Stimulated activated CD4-positive, alpha-beta T cell treated with anti-CD3 and anti-CD28 coated beads, Interleukin-4, amount 100 ng/mL, for 24 hours (primary cell): ENCODE results near the gene STAB1.
A peak's percentile ranks its signal among the peaks of the same experiment; 100 is the strongest.
"Not testable (repeated sequence)": the region's sequence is repeated elsewhere in the genome, so short reads cannot be mapped to it uniquely, and the experiment has no call there.

Experiments used
- DNase-seq: peaks from one replicate; pipeline ENCODE4 v3.0.0-alpha.2; 2020

The STAB1 gene

DNA sequence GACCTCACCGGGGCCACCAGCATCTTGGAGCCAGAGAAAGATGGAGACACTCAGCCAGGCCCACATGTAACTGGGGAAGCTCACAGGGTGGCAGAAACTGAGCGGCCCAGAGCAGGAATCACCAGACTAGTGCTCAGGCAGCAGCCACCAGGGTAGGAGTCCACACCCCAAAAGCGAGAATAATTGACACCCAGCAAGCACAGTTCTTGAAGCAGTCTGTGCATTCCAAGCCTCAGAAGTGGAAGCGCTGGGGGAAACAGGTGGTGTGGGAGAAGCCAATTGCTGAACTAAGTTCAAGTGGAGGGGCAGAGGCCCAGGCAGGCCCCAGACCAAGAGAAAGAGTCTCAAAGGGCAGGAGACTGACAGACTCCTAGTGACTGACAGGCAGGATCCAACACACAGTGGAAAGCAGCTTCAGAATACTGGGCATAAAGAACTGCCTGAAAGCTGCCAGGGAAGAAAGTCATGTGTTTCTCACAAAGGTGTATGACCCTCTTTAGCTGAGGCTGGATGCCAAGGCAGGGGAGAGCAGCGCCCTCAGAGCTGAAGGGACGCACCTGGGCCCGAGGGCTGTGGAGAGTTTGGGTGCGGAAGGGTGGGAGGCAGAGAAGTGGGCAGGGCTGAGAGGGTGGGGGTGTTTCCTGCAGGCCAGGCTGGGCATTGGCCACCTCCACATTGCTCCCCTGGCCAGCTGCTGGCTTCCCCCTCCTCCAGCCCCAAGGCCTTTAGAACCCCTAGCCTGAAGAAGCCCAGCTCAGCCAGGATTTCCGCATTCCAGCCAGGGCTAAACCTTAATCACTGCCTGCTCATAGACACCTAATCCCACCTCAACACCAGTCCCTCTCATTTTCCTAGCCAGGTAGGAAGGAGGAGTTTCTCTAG, 30.8 kb downstream of the STAB1 start:
- no peak for DNase-seq

DNA sequence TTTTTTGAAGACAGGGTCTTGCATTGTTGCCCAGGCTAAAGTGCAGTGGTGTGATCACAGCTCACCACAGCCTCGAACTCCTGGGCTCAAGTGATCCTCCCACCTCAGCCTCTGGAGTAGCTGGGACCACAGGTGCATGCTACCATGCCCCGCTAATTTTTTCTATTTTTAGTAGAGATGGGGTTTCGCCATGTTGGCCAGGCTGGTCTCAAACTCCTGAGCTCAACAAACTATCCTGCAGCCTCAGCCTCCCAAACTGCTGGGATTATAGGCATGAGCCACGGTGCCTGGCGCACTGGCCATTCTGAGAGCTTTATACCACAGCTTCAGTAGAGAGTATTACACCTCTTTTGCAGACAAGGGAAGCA, 31.5 kb downstream of the STAB1 start:
- not testable (repeated sequence) for DNase-seq

DNA sequence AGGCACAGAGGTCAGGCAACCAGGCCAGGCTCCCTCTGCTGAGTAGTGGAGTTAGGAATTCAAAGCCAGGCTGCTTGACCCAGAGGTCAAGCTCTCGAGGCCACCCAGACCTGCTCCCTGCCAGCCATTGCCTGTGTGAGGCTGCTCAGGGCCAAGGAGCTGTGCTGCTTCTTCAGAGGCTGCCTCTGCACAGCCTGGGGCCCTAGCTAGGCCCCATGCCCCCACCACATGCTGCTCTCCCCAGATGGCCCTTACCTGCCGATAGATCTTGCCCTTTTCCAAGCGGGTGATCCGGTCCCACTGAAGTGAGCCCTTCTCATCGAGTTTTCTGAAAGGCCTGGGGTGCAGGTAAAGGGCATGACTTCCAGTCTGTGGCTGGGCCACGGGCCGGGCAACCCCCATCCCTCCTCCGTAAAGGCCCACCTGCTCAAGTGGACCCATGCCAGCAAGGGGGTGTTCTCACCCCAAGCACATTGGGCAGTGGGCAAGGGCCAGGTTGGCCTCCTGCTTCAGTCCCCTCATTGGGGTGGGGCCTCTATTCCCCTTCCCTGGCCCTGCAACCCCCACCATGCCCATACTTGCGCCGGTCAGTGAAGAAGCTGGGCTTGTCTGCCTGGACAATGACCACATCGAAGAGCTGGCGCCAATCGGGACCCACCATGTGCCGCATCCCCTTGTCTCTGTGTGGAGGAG, 32.0 kb downstream of the STAB1 start:
- DNase-seq = no peak

DNA sequence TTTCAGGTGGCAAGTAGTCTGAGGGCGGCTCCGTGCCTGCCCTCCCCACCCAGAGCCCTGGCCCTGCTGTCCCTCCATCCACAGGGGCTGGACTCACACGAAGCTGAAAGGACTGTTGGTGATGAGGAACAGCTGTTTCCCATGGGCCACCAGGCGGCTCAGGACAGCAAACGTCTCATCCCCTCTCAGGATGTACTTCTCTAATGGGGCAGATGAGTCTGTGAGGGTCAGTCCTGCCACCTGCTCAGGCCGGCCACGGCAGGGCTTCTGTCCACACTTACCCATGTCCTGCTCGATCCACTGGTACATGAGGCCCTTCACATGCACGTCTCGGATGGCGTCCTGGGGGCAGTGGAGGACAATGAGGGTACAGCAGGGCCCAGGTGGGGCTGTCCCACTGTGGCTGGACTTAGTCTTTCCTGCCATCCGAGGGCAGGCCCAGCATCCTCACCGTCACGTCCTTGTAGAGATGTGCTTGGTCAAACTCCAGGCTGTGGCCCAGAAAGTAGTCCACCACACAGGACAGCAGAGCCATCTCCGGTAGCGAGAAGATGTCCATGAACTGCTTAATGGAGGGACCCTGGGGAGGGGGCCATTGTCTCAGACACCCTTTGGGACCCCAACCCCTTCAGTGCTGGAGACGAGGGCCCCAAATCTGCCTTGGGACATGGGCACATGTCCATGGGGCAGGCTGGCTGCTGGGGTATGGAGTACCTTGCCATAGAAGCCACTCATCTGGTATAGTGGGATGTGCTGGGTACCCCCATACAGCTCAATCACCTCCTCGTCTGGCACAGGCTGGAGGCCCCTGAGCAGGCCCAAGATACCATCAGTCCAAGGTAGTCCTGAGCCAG, 32.8 kb downstream of the STAB1 start:
- DNase-seq = no peak

DNA sequence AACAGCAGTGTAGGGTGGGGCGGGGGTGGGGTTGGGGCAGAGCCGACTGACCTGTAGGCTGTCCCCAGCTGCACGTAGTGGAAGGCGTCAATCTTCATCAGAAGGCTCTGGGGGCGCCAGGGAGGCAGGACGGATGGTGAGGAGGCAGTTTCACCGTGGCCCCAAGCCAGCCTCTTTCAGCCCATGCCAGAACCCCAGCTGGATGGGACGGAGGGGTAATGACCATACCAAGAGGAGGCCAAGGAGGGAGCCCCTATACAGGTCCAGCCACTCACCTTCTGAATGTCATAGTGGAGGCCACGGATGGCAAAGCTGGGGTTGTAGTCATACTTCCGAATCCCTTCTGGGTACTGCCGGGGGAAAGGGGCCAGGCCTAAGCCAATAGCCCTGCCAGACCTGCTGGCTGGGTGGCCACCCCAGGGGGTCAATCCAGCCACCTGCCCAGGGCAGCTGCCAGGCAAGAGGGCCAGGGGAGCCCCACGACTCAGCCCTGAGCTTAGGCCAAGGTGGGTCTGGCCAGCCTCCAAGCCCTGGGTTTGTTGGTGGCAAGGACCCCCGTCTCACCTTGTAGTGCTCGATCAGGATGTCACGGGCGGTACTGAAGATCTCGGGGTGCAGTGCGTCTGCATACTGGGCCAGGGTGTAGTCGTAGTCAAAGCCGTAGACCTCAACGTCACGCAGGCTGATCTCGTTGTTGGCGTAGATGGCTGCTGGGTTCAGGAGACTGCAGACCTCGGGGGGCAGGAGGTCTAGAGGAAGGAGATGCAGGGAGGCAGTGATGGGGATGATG, 33.6 kb downstream of the STAB1 start:
- no peak for DNase-seq

DNA sequence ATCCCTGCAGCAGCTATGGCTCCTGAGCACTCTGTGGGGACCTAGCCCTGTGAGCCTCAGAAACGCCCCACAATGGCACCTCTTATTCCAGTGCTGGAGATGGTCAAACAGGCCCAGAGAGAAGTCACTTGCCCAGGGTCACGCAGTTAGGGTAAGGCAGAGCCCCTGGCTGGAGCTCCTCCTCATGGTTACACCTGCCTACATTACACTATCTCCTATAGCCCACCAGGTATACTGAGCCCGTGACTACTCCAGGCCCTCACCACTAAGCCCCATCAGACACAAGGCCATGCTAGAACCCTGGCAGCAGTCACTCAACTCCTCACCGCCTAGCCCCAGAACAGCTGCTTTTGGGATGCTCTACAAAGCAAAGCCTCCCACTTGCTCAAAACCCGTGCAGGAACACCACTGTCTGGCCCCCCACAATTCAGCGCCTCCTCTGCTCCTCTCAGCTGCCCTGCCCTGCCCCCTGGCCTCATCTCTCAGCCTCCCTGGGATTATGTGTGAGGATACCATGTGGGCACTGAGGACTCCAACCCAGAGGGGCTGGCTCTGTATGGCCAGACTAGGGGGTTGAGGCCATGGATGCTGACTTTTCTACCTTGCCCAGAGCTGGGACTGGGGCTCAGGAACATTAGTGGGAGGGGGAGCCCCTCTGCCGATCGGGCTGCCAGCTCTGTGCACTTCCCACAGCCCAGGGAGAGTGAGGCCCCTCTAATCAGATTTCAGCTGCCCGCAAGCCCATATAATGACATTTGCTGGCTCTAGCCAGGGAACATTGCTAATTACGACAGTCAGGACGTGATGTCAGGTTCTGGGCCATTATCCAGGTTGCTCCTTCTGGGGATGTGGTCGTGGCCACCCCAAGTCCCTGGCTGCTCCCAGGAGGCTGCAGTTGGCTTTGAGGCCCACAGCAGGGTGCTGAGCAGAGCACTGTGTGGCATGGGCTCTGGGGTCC, 34.5 kb downstream of the STAB1 start:
- DNase-seq = no peak

DNA sequence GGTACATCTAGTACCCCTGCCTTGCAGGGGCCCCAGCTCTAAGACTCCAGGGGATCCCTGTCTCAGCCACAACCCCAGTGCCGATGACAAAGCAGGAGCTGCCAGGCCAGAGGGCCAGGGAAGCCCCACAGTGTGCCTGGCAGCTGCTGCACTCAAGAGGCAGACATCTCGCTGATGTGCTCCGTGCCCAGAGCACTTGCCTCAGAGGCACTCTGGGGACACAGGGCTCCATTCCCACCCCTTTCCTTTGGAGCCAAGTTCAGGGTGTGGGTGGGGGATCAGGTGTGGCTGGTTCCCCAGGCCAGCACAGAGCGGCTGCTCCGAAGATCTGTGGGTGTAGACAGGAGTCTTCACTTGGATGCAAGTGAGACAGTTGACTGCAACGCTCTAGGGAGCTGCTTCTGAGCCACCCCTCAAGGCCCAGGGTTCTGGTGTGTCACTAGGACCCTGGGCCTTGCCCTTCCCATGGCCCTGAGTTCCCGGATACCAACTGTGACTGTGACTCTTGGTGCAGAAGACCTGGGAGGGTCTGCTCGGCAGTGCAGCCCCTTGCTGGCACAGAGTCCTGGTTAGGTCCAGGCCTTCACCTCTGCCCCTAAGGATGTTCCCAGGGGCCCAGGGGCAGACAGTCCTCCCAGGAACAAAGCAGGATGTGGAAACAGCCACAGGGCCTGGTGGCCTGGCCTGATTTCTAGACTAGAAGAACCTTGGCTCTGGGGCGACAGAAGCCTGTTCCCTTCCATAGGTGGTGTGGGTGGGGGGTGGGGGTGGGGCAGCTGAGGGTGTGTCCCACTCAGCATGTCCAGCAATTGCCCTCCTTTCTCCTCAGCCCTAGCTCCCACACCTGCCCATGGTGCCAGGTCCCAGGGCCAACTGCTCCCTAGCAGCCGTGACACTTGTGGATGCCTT, 36.0 kb downstream of the STAB1 start:
- no peak for DNase-seq

DNA sequence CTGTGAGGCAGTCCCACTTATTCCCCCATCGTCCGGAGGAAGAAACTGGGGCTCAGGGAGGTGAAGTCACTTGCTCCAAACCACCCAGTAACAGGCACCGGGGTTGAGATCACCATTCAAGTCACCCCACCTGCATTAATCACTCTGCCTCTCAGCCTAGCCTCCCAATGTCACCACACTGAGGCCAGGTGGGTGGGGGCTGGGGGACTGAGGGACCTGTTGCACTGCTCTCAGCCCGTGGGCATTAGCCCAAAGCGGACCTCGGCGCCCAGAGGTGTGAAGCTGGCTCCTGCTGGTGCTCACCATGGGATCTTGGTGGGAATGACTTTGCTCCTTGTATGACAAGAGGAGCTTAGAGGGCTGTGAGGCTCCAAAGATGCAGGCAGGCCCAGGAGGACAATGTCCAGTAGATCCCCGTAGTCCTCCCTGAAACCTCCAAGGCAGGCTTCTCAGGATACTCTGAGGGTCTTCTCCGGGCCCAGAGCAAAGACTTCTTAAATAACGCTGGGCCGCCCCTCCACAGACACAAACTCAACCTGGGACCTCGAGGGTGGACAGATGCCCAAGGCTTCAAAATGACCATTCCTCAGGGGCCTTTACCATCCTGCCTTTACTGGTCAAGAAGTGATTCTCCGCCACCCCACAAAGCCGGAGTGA, 36.9 kb downstream of the STAB1 start:
- DNase-seq = no peak

DNA sequence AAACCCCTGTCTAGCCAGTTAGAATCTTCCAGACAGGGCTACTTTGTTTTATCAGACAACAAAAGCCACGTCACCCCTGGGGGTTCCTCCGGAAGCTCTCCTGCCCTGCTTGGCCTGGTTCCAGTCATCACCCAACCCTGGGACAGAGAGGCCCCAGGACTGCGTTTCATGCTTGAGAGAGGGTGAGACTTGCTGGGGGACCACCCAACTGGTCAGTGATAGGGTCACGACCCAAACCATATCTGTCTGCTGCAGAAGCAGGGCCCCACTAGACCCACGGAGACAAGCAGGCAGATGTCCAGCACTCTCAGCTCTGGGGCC, 37.3 kb downstream of the STAB1 start:
- DNase-seq = no peak

DNA sequence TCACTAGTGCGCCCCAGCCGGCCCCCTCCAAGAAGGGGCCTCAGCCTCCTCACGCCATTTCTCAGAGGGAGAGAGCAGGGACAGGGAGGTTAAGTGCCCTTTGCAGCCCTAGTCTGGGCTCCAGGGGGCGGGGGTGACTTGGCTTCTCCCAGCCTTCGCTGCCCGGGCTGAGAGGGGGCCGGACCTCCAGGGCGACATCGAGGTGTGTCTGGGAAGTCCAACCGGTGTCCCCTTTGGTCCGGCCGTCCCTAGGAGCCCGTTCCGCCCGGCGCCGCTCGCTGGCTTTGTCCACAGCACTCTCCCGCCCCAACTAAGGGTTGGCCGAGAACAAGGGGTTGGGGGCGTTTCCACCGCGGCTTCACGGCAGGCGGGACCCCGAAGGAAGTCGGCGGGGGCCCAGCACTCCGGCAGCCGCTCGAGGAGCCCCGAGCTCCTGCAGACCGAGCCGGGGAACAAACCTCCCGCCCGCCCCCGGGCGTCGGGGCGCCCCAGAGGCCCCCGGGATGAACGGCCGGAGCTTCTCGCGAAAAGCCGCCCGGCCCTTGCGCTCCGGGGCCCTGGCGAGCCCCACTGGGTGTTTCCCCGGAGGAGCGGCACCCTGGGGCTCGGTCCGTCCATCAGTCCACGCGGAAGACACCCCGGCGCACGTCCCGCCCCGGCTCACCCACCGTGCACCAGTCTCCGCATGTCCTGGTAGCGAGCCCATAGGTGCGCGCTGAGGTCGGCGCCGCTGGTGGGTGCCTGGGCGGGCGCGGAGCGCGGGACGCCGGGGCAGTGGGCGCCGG, 37.9 kb downstream of the STAB1 start:
- peak; percentile 24 for DNase-seq

DNA sequence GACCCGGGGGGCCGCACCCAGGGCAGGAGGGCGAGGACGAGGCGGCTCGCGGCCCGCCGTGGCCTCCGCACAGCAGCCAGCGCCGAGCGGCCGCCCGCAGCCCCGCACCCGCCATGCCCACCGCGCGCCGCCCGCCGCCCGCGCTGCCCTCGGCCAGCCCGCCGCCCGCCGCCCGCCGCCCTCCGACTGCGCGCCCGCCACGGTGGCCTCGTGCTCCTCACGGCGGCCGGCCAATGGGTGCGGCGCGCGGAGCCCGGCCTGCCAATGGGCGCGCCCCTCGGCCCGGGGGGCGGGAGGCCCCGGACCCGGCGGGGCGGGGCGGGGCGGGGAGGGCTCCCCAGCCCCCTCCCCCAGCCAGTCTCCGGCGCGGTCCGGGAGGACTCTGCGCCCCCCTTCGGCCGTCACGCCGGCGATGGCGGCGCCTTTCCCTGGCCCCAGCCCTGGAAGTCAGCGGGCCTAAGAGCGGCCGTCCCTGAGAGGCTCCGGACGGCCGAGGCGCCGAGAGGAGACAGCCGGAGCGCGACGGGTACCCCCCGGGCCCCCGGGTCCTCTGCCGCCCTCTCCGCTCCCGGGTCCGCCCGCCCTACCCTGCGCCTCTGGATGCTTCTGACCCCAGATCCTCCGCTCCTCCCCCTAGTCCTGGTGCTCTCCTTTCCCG, 38.6 kb downstream of the STAB1 start, which contains the start of gene NT5DC2:
TSS of gene NT5DC2 (minus strand) at position 235 of the 658 bp plus-strand sequence. CDS start at position 115, 120 bp downstream.
- peak; percentile 59 for DNase-seq

DNA sequence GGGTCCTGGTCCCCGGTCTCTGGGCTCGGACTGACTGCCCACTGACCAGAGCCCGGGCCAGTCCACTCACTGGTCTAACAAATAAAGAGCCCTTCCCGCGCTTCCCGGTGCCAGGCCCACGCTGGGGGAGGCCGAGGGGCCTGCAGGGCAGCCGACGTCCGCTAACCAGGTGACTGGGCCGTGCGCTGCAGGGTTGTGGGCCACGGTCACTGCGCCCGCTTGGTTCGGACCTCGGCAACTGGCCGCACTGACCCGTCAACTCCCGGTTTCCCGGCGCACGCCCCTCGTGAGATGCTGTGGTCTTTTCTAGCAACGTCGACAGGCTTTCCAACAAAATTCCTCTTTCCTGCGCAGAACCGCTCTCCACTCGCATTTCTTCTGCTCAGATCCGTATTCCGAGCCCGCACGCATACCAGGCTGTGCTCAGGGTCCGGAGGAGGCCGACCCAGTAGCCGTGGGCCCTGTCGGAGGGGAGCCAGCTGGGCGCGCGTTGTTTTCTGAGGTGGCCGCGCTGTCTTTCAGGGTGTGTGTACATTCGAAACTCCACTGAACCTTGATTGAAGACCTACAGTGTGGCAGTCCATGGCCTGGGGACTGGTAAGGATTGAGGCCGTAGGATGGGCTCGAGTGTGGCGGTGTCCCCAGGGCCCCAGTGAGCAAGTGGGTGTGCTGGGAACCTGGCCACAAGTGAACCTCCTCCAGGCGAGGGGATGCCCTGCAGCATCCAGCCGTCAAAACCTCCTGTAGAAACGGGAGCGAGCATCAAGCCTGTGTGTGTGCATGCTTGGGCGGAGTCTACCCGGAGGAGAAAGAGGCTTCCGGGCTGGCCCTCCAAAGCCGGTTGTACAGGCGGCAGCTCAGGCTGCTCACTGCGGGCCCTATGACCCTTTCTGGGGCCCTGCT, 39.4 kb downstream of the STAB1 start:
- no peak for DNase-seq

DNA sequence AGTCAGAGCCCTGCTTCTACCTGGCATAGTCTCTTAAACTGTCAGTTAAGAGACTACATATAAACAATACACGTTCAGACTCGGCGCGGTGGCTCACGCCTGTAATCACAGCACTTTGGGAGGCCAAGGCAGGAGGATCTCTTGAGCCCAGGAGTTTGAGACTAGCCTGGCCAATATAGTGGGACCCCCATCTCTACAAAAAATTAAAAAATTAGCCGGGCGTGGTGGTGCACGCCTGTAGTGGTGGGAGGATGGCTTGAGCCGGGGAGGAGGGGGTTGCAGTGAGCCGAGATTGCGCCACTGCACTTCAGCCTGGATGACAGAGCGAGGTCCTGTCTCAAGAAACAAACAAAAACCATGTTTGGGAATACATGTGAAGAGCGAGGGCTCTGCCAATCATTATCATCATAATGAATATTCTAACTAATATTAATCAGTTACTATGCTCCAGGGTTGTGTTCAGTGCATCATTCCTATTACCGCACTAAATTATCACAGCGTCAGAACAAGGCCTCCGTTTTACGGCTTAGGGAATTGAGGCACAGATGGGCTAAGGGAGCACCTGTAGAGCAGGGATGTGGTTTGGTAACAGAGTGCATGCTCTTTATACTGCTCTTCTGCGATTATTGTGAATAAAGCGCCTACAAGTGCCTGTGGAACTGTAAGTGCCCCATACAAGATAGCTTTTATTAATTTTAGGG, 40.4 kb downstream of the STAB1 start:
- no peak for DNase-seq

DNA sequence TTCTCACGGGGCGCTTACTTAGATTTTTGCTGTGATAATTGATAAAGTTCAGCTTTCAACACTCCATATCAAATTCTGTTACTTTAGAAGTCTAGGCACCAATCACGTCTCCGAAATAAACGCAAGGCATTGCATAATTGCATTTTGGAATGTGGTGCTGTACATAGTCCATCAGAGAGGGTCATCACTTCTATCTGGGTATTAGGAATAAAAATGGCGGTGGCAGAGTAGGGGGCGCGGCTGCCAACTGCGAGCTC, 40.9 kb downstream of the STAB1 start:
- DNase-seq = no peak

DNA sequence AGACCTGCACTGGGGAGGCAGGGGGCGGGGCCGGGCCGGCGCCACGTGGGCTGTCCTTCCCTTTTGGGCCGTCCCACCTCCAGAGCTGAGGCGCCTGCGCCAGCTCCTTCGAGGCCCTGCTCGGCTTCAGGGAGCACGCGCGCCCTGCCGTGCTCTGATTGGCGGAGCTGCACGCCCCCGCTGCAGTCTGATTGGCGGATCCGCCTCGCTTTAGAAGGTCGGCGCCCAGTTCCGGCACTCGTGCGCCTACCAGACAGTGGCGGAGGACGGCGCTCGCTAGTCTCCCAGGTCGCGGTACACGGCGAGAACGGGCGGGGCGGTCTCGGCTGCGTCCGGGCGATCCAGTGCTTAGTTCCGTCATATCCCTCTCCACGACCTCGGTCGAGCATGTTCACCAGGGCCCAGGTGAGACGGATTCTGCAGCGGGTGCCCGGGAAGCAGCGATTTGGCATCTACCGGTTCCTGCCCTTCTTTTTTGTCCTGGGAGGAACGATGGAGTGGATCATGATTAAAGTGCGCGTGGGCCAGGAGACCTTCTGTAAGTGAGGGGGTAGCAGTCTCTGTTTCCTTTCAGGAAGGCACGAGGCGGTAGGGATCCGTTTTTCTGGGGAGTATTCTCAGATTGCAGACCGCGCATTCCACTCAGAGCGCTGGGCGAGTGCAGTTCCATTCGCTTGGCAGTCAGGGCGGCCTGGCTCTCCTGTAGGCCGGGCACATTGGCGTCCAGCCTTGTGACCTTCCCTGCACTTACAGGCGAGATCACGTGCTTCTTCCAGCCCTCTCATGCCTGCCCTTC, 41.4 kb downstream of the STAB1 start, which contains the start of gene UQCC5:
TSS of gene UQCC5 (plus strand) at position 237 of the 796 bp plus-strand sequence. CDS start at position 388, 151 bp downstream.
- peak; percentile 98 for DNase-seq

DNA sequence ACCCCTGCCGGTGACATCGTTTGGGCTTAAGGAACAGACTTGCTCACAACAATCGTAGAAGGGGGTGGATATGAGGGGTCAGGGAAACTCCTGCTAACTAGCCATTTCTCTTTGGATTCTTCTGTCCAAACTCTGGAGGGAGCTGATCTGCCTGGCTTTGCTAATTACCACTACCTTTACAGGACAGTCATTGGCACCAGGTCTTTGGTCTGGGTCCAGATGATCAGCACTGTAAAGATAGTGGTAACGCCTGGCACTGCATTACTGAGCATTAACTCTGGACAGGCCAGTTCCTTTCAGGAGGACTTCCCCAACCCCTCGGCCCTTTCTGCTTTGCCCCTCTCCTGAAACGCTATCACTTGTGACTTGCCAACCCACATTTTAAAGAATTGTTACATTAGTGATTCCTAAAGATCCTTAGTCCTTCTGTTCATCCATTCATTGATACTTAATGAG, 42.1 kb downstream of the STAB1 start:
- no peak for DNase-seq
